Karpas-422 (cell line): ENCODE results near the gene GOLGA5. TPM values are rescaled to one million over a fixed set of nuclear protein-coding genes. Genes with fewer than 3 reads are reported as not detected.
"Not testable (repeated sequence)": the region's sequence is repeated elsewhere in the genome, so short reads cannot be mapped to it uniquely, and the experiment has no call there.

Experiments
- DNase-seq: peaks from one replicate; pipeline ENCODE4 v3.0.0-alpha.2; 2015
- H2AFZ ChIP-seq: fragments of 200-600 bp; sonication (generic); 2 replicates; pipeline ENCODE4 v1.6.1; 2014; ENCODE audit warnings: antibody characterized with exemption, low read length, mixed read lengths
- H3K27ac ChIP-seq: fragments of 200-600 bp; sonication (generic); 2 replicates; pipeline ENCODE4 v1.5.1; 2014; ENCODE audit warnings: mild to moderate bottlenecking, low read length, moderate library complexity
- H3K27me3 ChIP-seq: fragments of 200-600 bp; sonication (generic); 2 replicates; pipeline ENCODE4 v1.6.1; 2014; ENCODE audit warnings: low read length, mixed read lengths
- H3K36me3 ChIP-seq: fragments of 200-600 bp; sonication (generic); 2 replicates; pipeline ENCODE4 v1.6.1; 2014; ENCODE audit warnings: low read length, mixed read lengths; ENCODE audit not compliant: insufficient read depth
- H3K4me1 ChIP-seq: fragments of 200-600 bp; sonication (generic); 2 replicates; pipeline ENCODE4 v1.6.1; 2014; ENCODE audit warnings: mild to moderate bottlenecking, low read length, mixed read lengths
- H3K4me2 ChIP-seq: fragments of 200-600 bp; sonication (generic); 2 replicates; pipeline ENCODE4 v1.6.1; 2014; ENCODE audit warnings: low read length, low read depth, mild to moderate bottlenecking; ENCODE audit not compliant: poor library complexity, severe bottlenecking
- H3K4me3 ChIP-seq: fragments of 200-600 bp; sonication (generic); 2 replicates; pipeline ENCODE4 v1.5.1; 2014; ENCODE audit warnings: mild to moderate bottlenecking, antibody characterized with exemption, low read length, mixed read lengths
- H3K79me2 ChIP-seq: fragments of 200-600 bp; sonication (generic); 2 replicates; pipeline ENCODE4 v1.6.1; 2014; ENCODE audit warnings: mild to moderate bottlenecking, low read length, mixed read lengths
- H3K9ac ChIP-seq: fragments of 200-600 bp; sonication (generic); 2 replicates; pipeline ENCODE4 v1.6.0; 2014; ENCODE audit warnings: low read length
- H3K9me2 ChIP-seq: fragments of 200-600 bp; sonication (generic), shearing (Covaris generic); replicated peaks from 2 replicates; pipeline ENCODE4 v1.6.0; 2014; ENCODE audit warnings: mild to moderate bottlenecking, low read length, moderate library complexity; ENCODE audit not compliant: insufficient read depth
- H3K9me3 ChIP-seq: fragments of 300-700, 200-600 bp; sonication (generic); 2 replicates; pipeline ENCODE4 v1.6.1; 2014; ENCODE audit warnings: low read length, mixed read lengths
- H4K20me1 ChIP-seq: fragments of 200-600 bp; sonication (generic); 2 replicates; pipeline ENCODE4 v1.6.1; 2014; ENCODE audit warnings: mild to moderate bottlenecking, antibody characterized with exemption, low read length, low read depth; ENCODE audit not compliant: insufficient read depth
- total RNA-seq: library from RNA; depleted of rRNA; stranded (reverse); fragments of >200 nt; shearing (Covaris generic); gene quantifications from 2 replicates; pipeline ENCODE4 v1.2.3, GENCODE V29; 2014; ENCODE audit warnings: low replicate concordance

The GOLGA5 gene
- total RNA-seq, 1 experiment from 2014 or later, result 50.6 TPM

DNA sequence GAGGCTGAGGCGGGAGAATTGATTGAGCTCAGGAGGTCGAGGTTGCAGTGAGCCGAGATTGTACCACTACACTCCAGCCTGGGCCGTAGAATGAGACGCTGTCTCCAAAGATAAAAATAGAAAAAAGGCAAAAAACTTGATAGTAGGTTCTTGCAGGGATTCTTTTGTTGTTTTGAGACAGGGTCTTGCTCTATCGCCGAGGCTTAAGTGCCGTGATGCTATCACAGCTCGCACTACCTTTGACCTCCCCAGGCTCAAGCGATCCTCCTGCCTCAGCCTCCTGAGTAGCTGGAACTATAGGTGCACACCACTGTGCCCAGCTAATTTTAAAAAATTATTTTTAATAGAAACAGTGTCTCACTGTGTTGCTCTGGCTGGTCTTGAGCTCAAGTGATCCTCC lies 4.7 kb downstream of the GOLGA5 start:
- H3K9me2 ChIP-seq, result no peaks in the 10 kb centered on the region
- no peak overlapping the region for H2AFZ ChIP-seq
- no peak overlapping the region for H3K9ac ChIP-seq
- no peak overlapping the region for H3K4me3 ChIP-seq
- DNase-seq, result no peak
- H3K27me3 ChIP-seq, result no peaks in the 10 kb centered on the region
- peaks cover 26% of the 10 kb centered on the region for H3K4me1 ChIP-seq
- peaks cover 43% of the 10 kb centered on the region for H3K36me3 ChIP-seq
- H3K9me3 ChIP-seq, result no peaks in the 10 kb centered on the region
- no peak overlapping the region for H3K4me2 ChIP-seq
- no peak overlapping the region for H3K27ac ChIP-seq
- H4K20me1 ChIP-seq, result no peaks in the 10 kb centered on the region
- peaks cover 87% of the 10 kb centered on the region for H3K79me2 ChIP-seq

DNA sequence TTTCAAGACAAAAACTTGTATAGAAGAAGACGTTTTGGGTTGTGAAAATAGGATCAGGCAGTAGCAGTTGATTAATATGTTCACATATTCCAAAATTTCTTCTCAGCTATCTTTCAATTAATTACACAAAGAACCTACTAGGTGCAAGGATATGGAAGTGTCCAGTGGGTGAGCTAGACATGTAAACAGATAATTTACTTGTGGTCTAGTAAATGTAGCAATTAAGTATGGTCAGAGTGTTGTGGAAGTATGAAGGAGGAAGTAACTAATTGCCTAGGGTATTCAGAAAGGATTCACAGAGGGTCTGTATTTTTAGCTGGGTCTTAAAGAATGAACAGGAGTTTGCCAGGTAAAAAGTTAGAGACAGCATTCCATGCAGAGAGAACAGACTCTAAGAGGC lies 5.9 kb downstream of the GOLGA5 start:
- Histone ChIP-seq H3K4me3 (no peak overlapping the region), H3K79me2 (peaks cover 88% of the 10 kb centered on the region), H4K20me1 (no peaks in the 10 kb centered on the region), H3K9me2 (no peaks in the 10 kb centered on the region), H3K36me3 (peaks cover 44% of the 10 kb centered on the region), H3K4me2 (peak overlapping the region; percentile 0), H3K4me1 (peaks cover 25% of the 10 kb centered on the region), H3K27ac (no peak overlapping the region), H3K9ac (no peak overlapping the region), H3K9me3 (no peaks in the 10 kb centered on the region), H3K27me3 (no peaks in the 10 kb centered on the region), H2AFZ (no peak overlapping the region)
- no peak for DNase-seq

DNA sequence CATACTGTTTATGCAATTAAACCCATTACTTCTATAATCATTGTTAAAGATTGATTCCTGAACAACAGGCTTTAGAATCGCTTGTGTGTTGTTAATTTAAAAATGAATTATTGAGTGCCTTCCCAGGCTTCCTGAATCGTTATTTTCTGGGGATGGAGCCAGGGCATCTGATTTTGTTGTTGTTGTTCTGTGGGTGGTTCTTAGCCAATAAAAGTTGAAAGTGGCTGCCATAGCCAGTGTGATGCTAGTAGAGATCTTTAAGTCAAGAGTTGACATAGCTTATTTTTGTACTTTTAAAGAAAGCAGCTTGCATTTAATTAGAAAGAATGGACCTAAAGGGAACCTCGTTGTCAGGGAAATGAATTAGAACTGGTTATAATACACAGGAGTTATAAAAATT lies 6.4 kb downstream of the GOLGA5 start:
- Histone ChIP-seq H3K4me2 (no peak overlapping the region), H3K4me3 (no peak overlapping the region), H3K9ac (no peak overlapping the region), H3K9me3 (no peaks in the 10 kb centered on the region), H3K79me2 (peaks cover 88% of the 10 kb centered on the region), H3K9me2 (no peaks in the 10 kb centered on the region), H3K27ac (no peak overlapping the region), H2AFZ (no peak overlapping the region), H4K20me1 (no peaks in the 10 kb centered on the region), H3K36me3 (peaks cover 48% of the 10 kb centered on the region), H3K27me3 (no peaks in the 10 kb centered on the region), H3K4me1 (peaks cover 20% of the 10 kb centered on the region)
- DNase-seq, result no peak

DNA sequence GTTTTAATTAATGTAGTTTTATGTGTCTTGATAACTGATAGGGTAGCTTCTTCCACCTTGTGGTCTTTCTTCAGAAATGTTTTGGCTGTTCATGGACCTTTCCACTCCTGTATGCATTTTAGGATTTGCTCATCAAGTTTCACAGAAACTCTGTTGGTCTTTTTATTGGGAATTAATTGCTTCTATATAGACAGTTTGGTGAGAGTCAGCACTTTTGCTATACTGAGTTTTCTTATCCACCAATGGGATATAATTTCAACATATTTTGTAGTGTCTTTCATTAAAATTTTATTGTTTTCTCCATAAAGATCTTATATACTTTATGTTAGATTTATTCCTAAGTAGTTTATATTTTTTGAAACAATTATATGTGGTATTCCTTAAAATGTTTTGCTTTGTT lies 7.8 kb downstream of the GOLGA5 start:
- Histone ChIP-seq H3K36me3 (peaks cover 45% of the 10 kb centered on the region), H3K79me2 (peaks cover 86% of the 10 kb centered on the region), H4K20me1 (no peaks in the 10 kb centered on the region), H3K27ac (no peak overlapping the region), H3K9ac (no peak overlapping the region), H3K4me3 (no peak overlapping the region), H3K9me3 (no peaks in the 10 kb centered on the region), H3K9me2 (no peaks in the 10 kb centered on the region), H2AFZ (no peak overlapping the region), H3K27me3 (no peaks in the 10 kb centered on the region), H3K4me1 (peaks cover 12% of the 10 kb centered on the region), H3K4me2 (no peak overlapping the region)
- no peak for DNase-seq

DNA sequence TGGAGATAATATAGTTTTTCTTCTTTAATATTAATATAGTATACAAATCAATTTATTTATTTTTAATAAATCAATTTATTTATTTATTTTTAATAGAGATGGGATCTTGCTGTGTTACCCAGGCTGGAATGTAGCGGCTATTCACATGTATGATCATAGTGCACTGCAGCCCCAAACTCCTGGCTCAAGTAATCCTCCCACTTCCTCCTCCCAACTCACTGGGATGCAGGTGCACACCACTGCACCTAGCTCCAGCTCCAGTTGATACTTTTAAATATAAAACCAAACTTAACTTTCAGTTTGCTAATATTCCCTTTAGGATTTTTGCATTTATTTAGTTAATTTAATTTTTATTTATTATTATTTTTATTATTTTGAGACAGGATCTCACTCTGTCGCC lies 8.6 kb downstream of the GOLGA5 start:
- Histone ChIP-seq H3K4me1 (peaks cover 12% of the 10 kb centered on the region), H3K9me2 (no peaks in the 10 kb centered on the region), H3K79me2 (peaks cover 79% of the 10 kb centered on the region), H2AFZ (no peak overlapping the region), H4K20me1 (no peaks in the 10 kb centered on the region), H3K27ac (no peak overlapping the region), H3K4me2 (no peak overlapping the region), H3K27me3 (no peaks in the 10 kb centered on the region), H3K9me3 (no peaks in the 10 kb centered on the region), H3K9ac (no peak overlapping the region), H3K4me3 (no peak overlapping the region), H3K36me3 (peaks cover 39% of the 10 kb centered on the region)
- no peak for DNase-seq

DNA sequence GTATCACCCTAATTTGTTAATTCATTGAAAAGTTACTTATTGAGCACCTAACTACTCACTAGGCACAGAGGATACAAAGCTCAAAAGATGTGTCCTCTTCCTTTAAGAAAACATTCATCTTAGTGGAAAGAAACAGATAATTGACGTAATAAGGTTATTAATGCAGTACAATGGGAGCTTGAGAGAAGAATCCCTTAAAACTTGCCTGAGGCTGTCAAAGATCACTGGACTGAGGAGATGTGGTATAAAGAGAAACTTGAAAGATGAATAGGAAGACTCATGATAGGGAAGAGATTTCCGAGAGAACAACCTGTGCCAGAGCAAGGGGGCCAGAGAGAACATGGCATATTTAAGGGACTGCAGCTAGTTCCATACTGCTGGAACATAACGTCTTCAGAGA lies 19.1 kb downstream of the GOLGA5 start:
- Histone ChIP-seq H3K9me3 (no peaks in the 10 kb centered on the region), H3K4me1 (no peaks in the 10 kb centered on the region), H4K20me1 (no peaks in the 10 kb centered on the region), H3K27ac (no peak overlapping the region), H3K9ac (no peak overlapping the region), H2AFZ (no peak overlapping the region), H3K4me3 (no peak overlapping the region), H3K4me2 (no peak overlapping the region), H3K9me2 (no peaks in the 10 kb centered on the region), H3K79me2 (peaks cover 17% of the 10 kb centered on the region), H3K36me3 (peaks cover 78% of the 10 kb centered on the region; the same call in 1 of the 2 replicates), H3K27me3 (no peaks in the 10 kb centered on the region)
- DNase-seq, result no peak

DNA sequence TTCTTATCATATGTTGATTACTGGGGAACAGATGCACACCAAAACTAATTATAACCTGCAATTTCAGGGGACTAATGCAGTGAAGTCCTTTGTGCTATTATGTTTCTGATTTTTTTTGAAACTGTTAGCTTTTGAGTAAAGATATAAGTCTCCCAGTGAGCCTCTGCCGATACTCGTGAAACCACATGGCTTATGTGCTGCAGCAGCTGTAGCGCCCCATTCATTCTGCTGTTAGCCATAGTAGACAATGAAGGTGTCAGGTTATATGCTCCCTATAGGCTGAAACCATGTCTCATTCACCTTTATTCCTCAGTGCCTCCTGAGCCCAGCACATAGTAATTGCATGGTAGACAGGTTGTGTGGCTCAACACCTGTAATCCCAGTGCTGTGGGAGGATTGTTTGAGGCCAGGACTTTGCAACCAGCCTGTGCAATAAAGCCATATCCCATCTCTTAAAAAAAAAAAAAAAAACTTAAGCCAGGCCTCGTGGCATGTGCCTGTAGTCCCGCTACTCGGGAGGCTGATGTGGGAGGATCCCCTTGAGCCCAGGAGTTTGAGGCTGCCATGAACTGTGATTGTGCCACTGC lies 25.0 kb downstream of the GOLGA5 start:
- Histone ChIP-seq H3K4me2 (no peak overlapping the region), H3K9me3 (no peaks in the 10 kb centered on the region), H2AFZ (no peak overlapping the region), H3K27ac (no peak overlapping the region), H3K27me3 (no peaks in the 10 kb centered on the region), H4K20me1 (no peaks in the 10 kb centered on the region), H3K79me2 (no peaks in the 10 kb centered on the region), H3K36me3 (peaks cover 54% of the 10 kb centered on the region; the same call in 1 of the 2 replicates), H3K4me1 (no peaks in the 10 kb centered on the region), H3K4me3 (no peak overlapping the region), H3K9me2 (no peaks in the 10 kb centered on the region), H3K9ac (no peak overlapping the region)
- DNase-seq, result no peak

DNA sequence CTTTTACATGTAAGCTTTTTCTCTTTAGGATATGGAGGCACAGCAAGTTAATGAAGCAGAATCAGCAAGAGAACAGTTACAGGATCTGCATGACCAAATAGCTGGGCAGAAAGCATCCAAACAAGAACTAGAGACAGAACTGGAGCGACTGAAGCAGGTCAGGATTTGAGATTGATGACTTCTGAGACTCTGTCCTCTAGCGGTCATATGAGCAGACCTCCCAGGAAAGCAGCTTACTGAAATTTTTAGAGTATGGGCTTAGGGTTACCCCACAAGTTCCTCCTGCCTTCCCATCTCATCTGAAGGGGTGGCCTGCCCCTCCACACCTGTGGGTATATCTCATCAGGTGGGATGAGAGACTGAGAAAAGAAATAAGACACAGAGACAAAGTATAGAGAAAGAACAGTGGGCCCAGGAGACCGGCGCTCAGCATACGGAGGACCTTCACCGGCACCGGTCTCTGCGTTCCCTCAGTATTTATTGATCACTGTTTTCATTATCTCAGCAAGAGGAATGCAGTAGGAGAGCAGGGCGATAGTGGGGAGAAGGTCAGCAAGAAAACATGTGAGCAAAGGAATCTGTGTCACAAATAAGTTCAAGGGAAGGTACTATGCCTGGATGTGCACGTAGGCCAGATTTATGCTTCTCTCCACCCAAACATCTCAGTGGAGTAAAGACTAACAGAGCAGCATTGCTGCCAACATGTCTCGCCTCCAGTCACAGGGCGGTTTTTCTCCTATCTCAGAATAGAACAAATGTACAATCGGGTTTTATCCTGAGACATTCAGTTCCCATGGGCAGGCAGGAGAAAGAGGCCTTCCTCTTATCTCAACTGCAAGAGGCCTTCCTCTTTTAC lies 25.8 kb downstream of the GOLGA5 start:
- not testable (repeated sequence) for H3K79me2 ChIP-seq, H3K9me2 ChIP-seq, H3K27me3 ChIP-seq, H3K9ac ChIP-seq, H3K4me3 ChIP-seq, H3K4me2 ChIP-seq, H3K9me3 ChIP-seq, DNase-seq, H4K20me1 ChIP-seq, H3K4me1 ChIP-seq, H3K27ac ChIP-seq, H2AFZ ChIP-seq
- peaks cover 56% of the 10 kb centered on the region for H3K36me3 ChIP-seq
